ENCODE results near the gene LINGO1. TPM values are rescaled to one million over a fixed set of nuclear protein-coding genes. Genes with fewer than 3 reads are reported as not detected.

The LINGO1 gene
- total RNA-seq, 1 donor from 2014 or later = 1.6 TPM

- DNase-seq (ENCODE audit: low spot score) = no peak
Observed at GRCh38 chr15:77657634-77658238, 25.0 kb upstream of the LINGO1 start.

- no peak for DNase-seq (ENCODE audit: low spot score)
Observed at GRCh38 chr15:77656294-77656693, 23.6 kb upstream of the LINGO1 start.

GRCh38 chr15:77654975-77655374, 22.3 kb upstream of the LINGO1 start:
- DNase-seq (ENCODE audit: low spot score) = no peak

GRCh38 chr15:77653832-77654480, 21.2 kb upstream of the LINGO1 start:
- DNase-seq (ENCODE audit: low spot score) = no peak

DNA sequence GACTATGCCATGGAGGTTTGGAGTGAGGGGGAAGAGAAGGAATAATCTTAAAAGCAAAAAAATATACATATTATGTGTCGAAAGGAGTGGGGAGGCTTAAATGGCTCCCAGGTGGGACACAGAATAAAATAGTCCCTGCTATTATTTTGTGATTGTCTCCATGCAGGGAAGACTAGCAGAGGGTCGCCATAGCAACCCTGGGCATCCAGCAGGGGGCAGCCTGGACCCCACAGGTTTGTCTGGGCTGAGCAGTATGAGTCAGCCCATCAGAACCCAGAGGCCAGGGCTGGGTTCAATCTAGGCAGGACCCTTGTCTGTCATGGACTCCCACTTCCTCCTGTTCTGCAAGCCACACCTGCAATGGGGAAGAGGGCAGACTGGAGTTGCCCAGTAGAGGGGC, 17.6 kb upstream of the LINGO1 start:
- no peak for DNase-seq (ENCODE audit: low spot score)

DNA sequence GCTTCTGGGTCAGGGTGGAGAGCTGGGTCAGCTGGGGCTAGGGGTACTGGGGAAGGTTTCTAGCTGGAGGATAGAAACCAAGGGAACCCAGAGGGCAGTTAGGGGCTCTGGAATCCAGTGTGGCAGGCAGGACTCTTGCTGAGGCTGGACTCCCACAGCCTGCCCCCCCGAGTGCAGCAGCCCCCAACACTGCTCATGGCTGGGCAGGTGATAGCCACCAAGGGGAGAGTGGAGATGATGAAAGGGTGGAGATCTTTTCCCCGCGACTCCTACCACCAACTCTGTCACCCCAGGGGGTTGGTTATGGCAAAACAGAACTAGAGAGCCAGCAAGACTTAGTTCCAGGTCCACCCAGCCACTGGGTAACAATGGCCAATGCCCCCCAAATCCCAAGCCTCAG, 16.9 kb upstream of the LINGO1 start:
- DNase-seq (ENCODE audit: low spot score) = no peak

GRCh38 chr15:77649017-77649416, 16.3 kb upstream of the LINGO1 start:
- DNase-seq (ENCODE audit: low spot score) = no peak

- no peak for DNase-seq (ENCODE audit: low spot score)
Observed at GRCh38 chr15:77647961-77648360, 15.2 kb upstream of the LINGO1 start.

DNA sequence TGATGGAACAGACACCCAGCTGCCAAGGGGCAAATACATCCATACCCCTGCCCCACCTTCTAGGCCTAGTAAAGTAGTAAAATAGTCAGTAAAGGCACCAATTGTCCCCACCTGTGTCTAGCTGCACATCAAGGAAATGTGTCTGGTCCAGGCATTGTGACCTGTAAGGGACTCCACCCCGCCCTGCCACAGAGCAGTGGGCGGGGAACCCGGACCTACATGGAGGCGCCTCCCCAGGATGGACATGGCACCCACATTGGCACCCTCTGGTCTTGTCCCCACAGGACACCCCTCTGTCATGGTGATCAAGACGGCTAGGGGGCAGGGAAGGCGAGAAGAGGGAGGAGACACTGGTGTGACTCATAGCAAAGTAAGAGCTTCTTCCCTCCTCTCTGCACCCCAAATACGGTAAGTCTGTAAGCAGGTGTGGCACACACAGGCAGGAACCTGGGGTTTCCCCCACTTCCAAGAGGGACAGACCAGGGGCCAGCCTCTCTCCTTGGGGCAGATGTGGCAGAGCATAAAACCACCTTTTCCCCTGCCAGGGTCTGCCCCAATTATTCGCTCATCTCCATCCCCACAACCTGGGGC, 13.5 kb upstream of the LINGO1 start:
- DNase-seq (ENCODE audit: low spot score) = no peak

- no peak for DNase-seq (ENCODE audit: low spot score)
Observed at GRCh38 chr15:77645602-77646001, 12.9 kb upstream of the LINGO1 start.

DNA sequence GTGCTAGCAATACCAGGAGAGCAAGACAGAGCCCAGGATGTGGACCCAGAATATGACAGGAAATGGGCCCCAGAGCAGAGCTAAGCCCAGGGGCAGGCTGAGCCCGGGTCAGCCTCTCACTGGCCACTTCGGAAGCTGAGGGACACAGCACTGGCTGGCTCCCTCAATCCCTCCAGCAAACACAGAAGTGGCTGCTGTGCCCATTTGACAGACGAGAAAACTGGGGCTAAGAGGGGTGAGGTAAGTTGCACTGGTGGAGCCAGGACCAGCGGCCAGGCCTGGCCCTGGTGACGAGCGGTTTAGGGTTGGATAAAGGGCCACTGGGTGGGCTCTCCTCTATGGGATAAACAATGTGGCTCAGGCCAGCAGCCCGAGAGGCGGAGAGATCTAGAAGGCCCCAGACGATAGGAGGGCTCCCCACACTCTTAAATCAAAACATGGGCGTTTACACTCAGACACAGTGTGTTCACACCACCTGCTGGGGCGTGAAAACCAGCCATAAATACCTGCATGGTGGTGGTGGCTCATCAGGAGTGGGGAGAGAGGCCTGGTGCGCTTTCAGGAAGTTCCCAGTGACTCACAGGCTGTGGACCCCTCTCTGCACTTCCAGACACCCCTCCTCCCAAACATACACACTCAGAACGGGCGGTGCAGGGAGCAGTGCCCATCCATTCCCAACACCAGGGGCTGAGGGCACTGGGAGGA, 12.0 kb upstream of the LINGO1 start:
- DNase-seq (ENCODE audit: low spot score) = no peak

- DNase-seq (ENCODE audit: low spot score) = no peak
Observed at GRCh38 chr15:77643764-77644163, 11.1 kb upstream of the LINGO1 start.

DNA sequence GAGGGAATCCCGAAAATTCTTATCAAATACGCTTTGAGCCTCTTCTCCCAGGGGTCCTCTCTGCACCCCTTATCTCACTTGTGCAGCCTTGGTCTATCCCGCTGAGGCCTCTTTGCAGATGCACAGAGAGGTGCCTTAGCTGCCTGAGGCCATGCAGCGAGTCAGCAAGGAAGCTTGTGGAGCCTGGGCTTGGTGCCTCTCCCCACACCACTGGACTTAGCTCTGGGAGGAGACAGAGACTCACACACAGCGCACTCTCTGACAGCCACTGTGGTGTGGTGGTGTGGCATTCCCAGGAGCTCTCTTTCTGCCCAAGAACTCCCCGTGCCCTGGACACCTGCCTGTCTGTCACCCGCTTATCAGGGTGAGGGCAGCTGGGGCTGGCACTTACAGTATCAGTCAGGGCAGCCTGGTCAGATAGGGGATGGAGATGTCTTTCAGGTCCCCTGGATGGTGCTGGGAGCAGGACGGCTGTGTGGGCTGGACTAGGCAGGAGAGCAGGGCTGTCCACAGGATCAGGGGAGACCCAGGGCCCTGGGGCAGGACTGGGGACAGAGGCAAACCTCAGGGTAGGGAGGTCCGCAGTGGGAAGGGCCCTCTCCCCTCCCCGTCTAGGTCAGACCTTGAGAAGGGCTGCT, 10.2 kb upstream of the LINGO1 start:
- DNase-seq (ENCODE audit: low spot score) = no peak

- no peak for DNase-seq (ENCODE audit: low spot score)
Observed at GRCh38 chr15:77641999-77642398, 9.3 kb upstream of the LINGO1 start.

- DNase-seq (ENCODE audit: low spot score) = no peak
Observed at GRCh38 chr15:77640615-77641014, 7.9 kb upstream of the LINGO1 start.

- DNase-seq (ENCODE audit: low spot score) = no peak
Observed at GRCh38 chr15:77639431-77639830, 6.7 kb upstream of the LINGO1 start.

DNA sequence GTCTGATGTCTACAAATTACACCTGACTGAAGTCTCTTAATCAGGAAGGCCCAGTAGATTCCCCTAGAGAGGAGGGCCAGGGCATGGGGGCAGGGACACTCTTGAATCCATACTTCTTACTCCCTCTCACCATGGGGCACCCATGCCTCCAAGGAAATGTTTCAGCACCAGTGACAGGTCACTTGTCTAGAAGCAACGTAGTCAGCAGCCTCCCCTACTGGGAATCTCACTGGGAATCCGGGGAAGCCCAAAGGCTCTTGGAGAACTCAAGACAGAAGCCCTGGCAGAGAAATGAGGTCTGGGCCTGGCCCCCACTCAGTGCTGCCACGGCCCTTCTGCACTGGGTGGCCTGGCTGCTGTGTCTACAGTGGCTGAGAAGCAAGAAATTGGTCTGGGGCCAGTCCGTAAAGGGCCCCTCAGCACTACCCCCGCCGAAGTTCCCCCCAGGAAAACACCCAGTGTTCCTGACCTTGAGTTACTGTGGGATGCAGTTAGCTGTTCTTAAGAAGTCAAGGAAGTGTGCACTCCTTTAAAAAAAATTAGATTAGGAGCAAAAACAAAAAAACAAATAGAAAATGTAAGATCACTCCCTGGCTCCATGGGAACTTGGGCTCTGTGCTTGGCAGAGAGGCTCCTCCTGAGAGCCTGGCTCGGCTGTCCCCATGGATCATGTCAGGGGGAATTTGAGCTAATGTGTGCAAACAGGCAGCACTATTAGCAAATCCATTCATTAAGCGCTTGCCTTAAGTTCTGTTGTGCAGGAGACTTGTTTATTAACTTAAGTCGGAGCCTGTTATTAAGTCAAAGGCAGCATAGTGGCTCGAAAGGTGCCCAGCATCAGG, 5.4 kb upstream of the LINGO1 start:
- no peak for DNase-seq (ENCODE audit: low spot score)

- no peak for DNase-seq (ENCODE audit: low spot score)
Observed at GRCh38 chr15:77636209-77636608, 3.5 kb upstream of the LINGO1 start.

- no peak for DNase-seq (ENCODE audit: low spot score)
Observed at GRCh38 chr15:77634266-77634962, 1.7 kb upstream of the LINGO1 start.

GRCh38 chr15:77633913-77634265, 1.2 kb upstream of the LINGO1 start:
- DNase-seq (ENCODE audit: low spot score) = no peak
